Measurements from ENCODE around the gene COL27A1.

GRCh38 chr9:114240647-114241558 is 85.6 kb downstream of the COL27A1 start:
- TF ChIP-seq CTCF (IDR thresholded peaks at IDR 0.05; ENCODE audit: borderline replicate concordance, extremely low read depth, low read length, poor library complexity, severe bottlenecking), result no peak
- no peak for TF ChIP-seq EZH2 (IDR thresholded peaks at IDR 0.05; ENCODE audit: borderline replicate concordance, low read depth, low read length, severe bottlenecking)
